ENCODE results near the gene ORAI3. TPM values are rescaled to one million over a fixed set of nuclear protein-coding genes. Genes with fewer than 3 reads are reported as not detected.

Gene ORAI3
- polyA plus RNA-seq, 1 of the 3 experiments (the other 2 are of a cell fraction), result 29.0 TPM

DNA sequence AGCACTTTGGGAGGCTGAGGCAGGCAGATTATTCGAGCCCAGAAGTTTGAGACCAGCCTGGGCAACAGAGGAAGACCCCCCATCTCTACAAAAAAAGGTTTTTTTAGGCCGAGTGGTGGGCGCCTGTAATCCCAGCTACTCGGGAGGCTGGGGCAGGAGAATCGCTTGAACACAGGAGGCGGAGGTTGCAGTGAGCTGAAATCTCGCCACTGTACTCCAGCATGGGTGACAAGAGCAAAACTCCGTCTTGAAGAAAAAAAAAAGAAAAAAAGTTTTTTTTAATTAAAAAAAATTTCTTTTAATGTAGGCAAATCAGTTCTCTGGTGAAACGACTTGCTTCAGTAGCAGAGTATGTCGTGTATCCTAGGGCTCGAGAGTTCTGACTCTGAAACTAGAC lies 47.1 kb downstream of the ORAI3 start:
- peaks cover 23% of the 10 kb centered on the region for H3F3A ChIP-seq (replicated peaks; ENCODE audit: insufficient read depth)
- no peak overlapping the region for H3K4me3 ChIP-seq (ENCODE audit: low read depth in 2 of 2, low read length in 1 of 2)
- H3K4me2 ChIP-seq, result no peak overlapping the region
- H3K27ac ChIP-seq (ENCODE audit: low read depth in 2 of 2, low read length in 1 of 2), result no peak overlapping the region
- H2AFZ ChIP-seq (ENCODE audit: low read depth), result no peak overlapping the region
- no peak overlapping the region for H3K9ac ChIP-seq
- H3K27me3 ChIP-seq (ENCODE audit: insufficient read depth), result no peaks in the 10 kb centered on the region
- peaks cover 14 to 18% of the 10 kb centered on the region in 2 experiments; a peak in 3 of 4 replicates for H3K4me1 ChIP-seq (ENCODE audit: control insufficient read depth in 1 of 2, insufficient read depth in 2 of 2, low read depth in 1 of 2, low read length in 1 of 2)
- CTCF ChIA-PET, result interaction anchor here (1.0 kb wide), 1 partner anchor 11 kb away, joined by 4 read pairs; no protein-coding TSS in a partner anchor
- H3K79me2 ChIP-seq (ENCODE audit: insufficient read depth), result no peaks in the 10 kb centered on the region
- no peaks in the 10 kb centered on the region for H3K9me3 ChIP-seq
- POLR2A ChIA-PET, result no interaction called here
- 89% methylated on average over 11 of the region's 11 CpGs for WGBS (ENCODE audit: low lambda C conversion rate)
- no peaks in the 10 kb centered on the region for H3K9me2 ChIP-seq
- H4K20me1 ChIP-seq (ENCODE audit: insufficient read depth), result no peaks in the 10 kb centered on the region
- peaks cover under 1 to 3% of the 10 kb centered on the region in 2 experiments for H3K36me3 ChIP-seq (replicated peaks in 1 of 2; ENCODE audit: control insufficient read depth in 1 of 2, insufficient read depth in 2 of 2, low read length in 1 of 2)
- no peak for DNase-seq
- TF ChIP-seq, protein P1, sequence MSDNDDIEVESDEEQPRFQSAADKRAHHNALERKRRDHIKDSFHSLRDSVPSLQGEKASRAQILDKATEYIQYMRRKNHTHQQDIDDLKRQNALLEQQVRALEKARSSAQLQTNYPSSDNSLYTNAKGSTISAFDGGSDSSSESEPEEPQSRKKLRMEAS (IDR thresholded peaks at IDR 0.05; ENCODE audit: low read depth), result no peak
- TF ChIP-seq GATA2 (CRISPR knock-in tag; IDR thresholded peaks at IDR 0.05) (no peak), SMC3 (IDR thresholded peaks at IDR 0.05; ENCODE audit: low read depth, low read length) (no peak), YY1 (IDR thresholded peaks at IDR 0.05; ENCODE audit: low read depth) (no peak), NRF1 (IDR thresholded peaks at IDR 0.05; ENCODE audit: low read depth, low read length) (no peak), FOXM1 (IDR thresholded peaks at IDR 0.05; ENCODE audit: low read depth) (no peak), EP300 (IDR thresholded peaks at IDR 0.05; ENCODE audit: borderline replicate concordance in 1 of 2, low read depth in 1 of 2, low read length in 1 of 2) (no peak), GABPA (IDR thresholded peaks at IDR 0.05; ENCODE audit: low read depth) (no peak), RCOR1 (IDR thresholded peaks at IDR 0.05; ENCODE audit: low read length) (no peak), TCF12 (IDR thresholded peaks at IDR 0.05) (no peak), EZH2phosphoT487 (IDR thresholded peaks at IDR 0.05; ENCODE audit: borderline replicate concordance, low read depth) (no peak), SIN3A (IDR thresholded peaks at IDR 0.05; ENCODE audit: borderline replicate concordance, low read depth, low read length) (no peak), TAF1 (IDR thresholded peaks at IDR 0.05; ENCODE audit: borderline replicate concordance, low read depth, low read length) (no peak), MEF2A (IDR thresholded peaks at IDR 0.05; ENCODE audit: borderline replicate concordance, low read depth) (no peak)
- TF ChIP-seq, protein P2, sequence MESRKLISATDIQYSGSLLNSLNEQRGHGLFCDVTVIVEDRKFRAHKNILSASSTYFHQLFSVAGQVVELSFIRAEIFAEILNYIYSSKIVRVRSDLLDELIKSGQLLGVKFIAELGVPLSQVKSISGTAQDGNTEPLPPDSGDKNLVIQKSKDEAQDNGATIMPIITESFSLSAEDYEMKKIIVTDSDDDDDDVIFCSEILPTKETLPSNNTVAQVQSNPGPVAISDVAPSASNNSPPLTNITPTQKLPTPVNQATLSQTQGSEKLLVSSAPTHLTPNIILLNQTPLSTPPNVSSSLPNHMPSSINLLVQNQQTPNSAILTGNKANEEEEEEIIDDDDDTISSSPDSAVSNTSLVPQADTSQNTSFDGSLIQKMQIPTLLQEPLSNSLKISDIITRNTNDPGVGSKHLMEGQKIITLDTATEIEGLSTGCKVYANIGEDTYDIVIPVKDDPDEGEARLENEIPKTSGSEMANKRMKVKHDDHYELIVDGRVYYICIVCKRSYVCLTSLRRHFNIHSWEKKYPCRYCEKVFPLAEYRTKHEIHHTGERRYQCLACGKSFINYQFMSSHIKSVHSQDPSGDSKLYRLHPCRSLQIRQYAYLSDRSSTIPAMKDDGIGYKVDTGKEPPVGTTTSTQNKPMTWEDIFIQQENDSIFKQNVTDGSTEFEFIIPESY (IDR thresholded peaks at IDR 0.05; ENCODE audit: borderline replicate concordance, low read depth), result no peak
- TF ChIP-seq, protein P3, sequence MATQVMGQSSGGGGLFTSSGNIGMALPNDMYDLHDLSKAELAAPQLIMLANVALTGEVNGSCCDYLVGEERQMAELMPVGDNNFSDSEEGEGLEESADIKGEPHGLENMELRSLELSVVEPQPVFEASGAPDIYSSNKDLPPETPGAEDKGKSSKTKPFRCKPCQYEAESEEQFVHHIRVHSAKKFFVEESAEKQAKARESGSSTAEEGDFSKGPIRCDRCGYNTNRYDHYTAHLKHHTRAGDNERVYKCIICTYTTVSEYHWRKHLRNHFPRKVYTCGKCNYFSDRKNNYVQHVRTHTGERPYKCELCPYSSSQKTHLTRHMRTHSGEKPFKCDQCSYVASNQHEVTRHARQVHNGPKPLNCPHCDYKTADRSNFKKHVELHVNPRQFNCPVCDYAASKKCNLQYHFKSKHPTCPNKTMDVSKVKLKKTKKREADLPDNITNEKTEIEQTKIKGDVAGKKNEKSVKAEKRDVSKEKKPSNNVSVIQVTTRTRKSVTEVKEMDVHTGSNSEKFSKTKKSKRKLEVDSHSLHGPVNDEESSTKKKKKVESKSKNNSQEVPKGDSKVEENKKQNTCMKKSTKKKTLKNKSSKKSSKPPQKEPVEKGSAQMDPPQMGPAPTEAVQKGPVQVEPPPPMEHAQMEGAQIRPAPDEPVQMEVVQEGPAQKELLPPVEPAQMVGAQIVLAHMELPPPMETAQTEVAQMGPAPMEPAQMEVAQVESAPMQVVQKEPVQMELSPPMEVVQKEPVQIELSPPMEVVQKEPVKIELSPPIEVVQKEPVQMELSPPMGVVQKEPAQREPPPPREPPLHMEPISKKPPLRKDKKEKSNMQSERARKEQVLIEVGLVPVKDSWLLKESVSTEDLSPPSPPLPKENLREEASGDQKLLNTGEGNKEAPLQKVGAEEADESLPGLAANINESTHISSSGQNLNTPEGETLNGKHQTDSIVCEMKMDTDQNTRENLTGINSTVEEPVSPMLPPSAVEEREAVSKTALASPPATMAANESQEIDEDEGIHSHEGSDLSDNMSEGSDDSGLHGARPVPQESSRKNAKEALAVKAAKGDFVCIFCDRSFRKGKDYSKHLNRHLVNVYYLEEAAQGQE (IDR thresholded peaks at IDR 0.05; ENCODE audit: low read depth, low read length), result no peak
